HepG2 (cell line): ENCODE data around the gene RPP25L. TPM values are rescaled to one million over a fixed set of nuclear protein-coding genes. Genes with fewer than 3 reads are reported as not detected.
A peak's percentile ranks its signal among the peaks of the same experiment; 100 is the strongest.

Experiments used
- NFYC ChIP-seq: IDR thresholded peaks from 2 replicates; pipeline ENCODE4 v1.6.1; 2016; ENCODE audit warnings: missing genetic modification reagents, missing compliant biosample characterization
- PRMT3 ChIP-seq: sonication (generic); formaldehyde crosslinking; IDR thresholded peaks from 2 replicates; pipeline ENCODE4 v1.8.1; 2022; ENCODE audit warnings: low read depth, mild to moderate bottlenecking, moderate library complexity, missing genetic modification reagents, borderline replicate concordance
- ZBTB3 ChIP-seq: sonication (generic); formaldehyde crosslinking; IDR thresholded peaks from 2 replicates; pipeline ENCODE4 v1.4.0; 2020; ENCODE audit warnings: low read depth, mild to moderate bottlenecking, moderate library complexity, missing genetic modification reagents, borderline replicate concordance
- ZNF224 ChIP-seq: sonication (generic); formaldehyde crosslinking; IDR thresholded peaks from 2 replicates; pipeline ENCODE4 v1.5.0; 2020; ENCODE audit warnings: mild to moderate bottlenecking, missing genetic modification reagents
- ZNF530 ChIP-seq: sonication (generic); formaldehyde crosslinking; IDR thresholded peaks from 2 replicates; pipeline ENCODE4 v1.5.0; 2020; ENCODE audit warnings: low read depth, mild to moderate bottlenecking, missing genetic modification reagents
- polyA plus RNA-seq, 8 experiments: library from polyadenylated mRNA; depleted of rRNA in 3 of 8; stranded (reverse) in 7 of 8; unstranded in 1 of 8; fragments of >200 nt; fragmentation: Illumina TruSeq in 4 of 8; extraction: Trizol in 4 of 8; gene quantifications; 2 replicates each; pipeline versions ENCODE4 v1.2.1 to v1.2.3, GENCODE V29; 2011 to 2016; ENCODE audit warnings: low read depth in 4 of 8, missing spikeins in 1 of 8, mixed read lengths in 1 of 8; ENCODE audit not compliant: insufficient read depth in 1 of 8
- total RNA-seq, 5 experiments: library from RNA; depleted of rRNA; stranded (reverse); fragments of >200 nt; fragmentation: Illumina TruSeq; extraction: Trizol; gene quantifications; 2 replicates each; pipeline ENCODE4 v1.2.3, GENCODE V29; 2016; ENCODE audit warnings: low read depth in 1 of 5
- TF ChIP-seq, protein P1 (sequence below): sonication (generic); formaldehyde crosslinking; IDR thresholded peaks from 2 replicates; pipeline ENCODE4 v1.4.0; 2020; ENCODE audit warnings: missing genetic modification reagents
- TF ChIP-seq, protein P2 (sequence below): sonication (generic); formaldehyde crosslinking; IDR thresholded peaks from 2 replicates; pipeline ENCODE4 v1.8.1; 2023; ENCODE audit warnings: mild to moderate bottlenecking, moderate library complexity, missing genetic modification reagents
- TF ChIP-seq, protein P3 (sequence below): sonication (generic); formaldehyde crosslinking; IDR thresholded peaks from 2 replicates; pipeline ENCODE4 v1.5.0; 2020; ENCODE audit warnings: mild to moderate bottlenecking, missing genetic modification reagents
- TF ChIP-seq, protein P4 (sequence below): sonication (generic); formaldehyde crosslinking; IDR thresholded peaks from 2 replicates; pipeline ENCODE4 v1.4.0; 2020; ENCODE audit warnings: mild to moderate bottlenecking, missing genetic modification reagents

Gene RPP25L
- total and polyA plus RNA-seq, 2 of the 13 experiments (the other 11 are each of a cell fraction or from before 2014, with no cell fraction given) = 24.5 to 27.3 TPM

DNA sequence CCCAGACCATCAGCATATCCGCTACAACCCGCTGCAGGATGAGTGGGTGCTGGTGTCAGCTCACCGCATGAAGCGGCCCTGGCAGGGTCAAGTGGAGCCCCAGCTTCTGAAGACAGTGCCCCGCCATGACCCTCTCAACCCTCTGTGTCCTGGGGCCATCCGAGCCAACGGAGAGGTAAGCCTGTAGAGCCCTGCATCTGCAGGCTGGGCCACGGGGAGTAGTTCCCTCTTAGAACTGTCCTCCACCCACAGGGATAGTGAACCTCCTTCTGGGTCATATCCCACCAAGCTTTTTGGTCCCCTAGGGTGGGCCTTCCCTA lies 35.1 kb upstream of the RPP25L start (continued):
- TF ChIP-seq, protein P1, sequence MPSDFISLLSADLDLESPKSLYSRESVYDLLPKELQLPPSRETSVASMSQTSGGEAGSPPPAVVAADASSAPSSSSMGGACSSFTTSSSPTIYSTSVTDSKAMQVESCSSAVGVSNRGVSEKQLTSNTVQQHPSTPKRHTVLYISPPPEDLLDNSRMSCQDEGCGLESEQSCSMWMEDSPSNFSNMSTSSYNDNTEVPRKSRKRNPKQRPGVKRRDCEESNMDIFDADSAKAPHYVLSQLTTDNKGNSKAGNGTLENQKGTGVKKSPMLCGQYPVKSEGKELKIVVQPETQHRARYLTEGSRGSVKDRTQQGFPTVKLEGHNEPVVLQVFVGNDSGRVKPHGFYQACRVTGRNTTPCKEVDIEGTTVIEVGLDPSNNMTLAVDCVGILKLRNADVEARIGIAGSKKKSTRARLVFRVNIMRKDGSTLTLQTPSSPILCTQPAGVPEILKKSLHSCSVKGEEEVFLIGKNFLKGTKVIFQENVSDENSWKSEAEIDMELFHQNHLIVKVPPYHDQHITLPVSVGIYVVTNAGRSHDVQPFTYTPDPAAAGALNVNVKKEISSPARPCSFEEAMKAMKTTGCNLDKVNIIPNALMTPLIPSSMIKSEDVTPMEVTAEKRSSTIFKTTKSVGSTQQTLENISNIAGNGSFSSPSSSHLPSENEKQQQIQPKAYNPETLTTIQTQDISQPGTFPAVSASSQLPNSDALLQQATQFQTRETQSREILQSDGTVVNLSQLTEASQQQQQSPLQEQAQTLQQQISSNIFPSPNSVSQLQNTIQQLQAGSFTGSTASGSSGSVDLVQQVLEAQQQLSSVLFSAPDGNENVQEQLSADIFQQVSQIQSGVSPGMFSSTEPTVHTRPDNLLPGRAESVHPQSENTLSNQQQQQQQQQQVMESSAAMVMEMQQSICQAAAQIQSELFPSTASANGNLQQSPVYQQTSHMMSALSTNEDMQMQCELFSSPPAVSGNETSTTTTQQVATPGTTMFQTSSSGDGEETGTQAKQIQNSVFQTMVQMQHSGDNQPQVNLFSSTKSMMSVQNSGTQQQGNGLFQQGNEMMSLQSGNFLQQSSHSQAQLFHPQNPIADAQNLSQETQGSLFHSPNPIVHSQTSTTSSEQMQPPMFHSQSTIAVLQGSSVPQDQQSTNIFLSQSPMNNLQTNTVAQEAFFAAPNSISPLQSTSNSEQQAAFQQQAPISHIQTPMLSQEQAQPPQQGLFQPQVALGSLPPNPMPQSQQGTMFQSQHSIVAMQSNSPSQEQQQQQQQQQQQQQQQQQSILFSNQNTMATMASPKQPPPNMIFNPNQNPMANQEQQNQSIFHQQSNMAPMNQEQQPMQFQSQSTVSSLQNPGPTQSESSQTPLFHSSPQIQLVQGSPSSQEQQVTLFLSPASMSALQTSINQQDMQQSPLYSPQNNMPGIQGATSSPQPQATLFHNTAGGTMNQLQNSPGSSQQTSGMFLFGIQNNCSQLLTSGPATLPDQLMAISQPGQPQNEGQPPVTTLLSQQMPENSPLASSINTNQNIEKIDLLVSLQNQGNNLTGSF (CRISPR knock-in tag) = no peak
- TF ChIP-seq, protein P2, sequence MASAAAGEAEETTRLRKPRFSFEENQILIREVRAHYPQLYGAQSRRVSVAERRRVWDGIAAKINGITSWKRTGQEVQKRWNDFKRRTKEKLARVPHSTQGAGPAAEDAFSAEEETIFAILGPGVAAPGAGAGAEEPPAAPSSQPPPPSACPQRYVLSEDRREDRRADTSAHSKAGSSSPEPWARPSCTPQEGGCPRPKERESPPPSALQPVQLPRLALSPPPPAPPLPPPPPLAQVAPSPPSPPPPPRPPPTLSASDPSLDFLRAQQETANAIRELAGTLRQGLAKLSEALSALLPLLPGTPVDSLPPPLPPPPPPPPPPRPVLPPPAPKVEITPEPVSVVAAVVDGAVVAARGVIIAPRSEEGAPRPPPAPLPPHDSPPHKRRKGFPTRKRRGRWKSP (CRISPR knock-in tag) = 0 out of 2 replicates have a peak, but pooled peaks have one; percentile 4
- TF ChIP-seq, protein P3, sequence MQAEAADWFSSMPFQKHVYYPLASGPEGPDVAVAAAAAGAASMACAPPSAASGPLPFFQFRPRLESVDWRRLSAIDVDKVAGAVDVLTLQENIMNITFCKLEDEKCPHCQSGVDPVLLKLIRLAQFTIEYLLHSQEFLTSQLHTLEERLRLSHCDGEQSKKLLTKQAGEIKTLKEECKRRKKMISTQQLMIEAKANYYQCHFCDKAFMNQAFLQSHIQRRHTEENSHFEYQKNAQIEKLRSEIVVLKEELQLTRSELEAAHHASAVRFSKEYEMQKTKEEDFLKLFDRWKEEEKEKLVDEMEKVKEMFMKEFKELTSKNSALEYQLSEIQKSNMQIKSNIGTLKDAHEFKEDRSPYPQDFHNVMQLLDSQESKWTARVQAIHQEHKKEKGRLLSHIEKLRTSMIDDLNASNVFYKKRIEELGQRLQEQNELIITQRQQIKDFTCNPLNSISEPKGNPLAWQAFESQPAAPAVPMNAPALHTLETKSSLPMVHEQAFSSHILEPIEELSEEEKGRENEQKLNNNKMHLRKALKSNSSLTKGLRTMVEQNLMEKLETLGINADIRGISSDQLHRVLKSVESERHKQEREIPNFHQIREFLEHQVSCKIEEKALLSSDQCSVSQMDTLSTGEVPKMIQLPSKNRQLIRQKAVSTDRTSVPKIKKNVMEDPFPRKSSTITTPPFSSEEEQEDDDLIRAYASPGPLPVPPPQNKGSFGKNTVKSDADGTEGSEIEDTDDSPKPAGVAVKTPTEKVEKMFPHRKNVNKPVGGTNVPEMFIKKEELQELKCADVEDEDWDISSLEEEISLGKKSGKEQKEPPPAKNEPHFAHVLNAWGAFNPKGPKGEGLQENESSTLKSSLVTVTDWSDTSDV (CRISPR knock-in tag) = 0 out of 2 replicates have a peak, but pooled peaks have one; percentile 50
- TF ChIP-seq PRMT3 (CRISPR knock-in tag) = 0 out of 2 replicates have a peak, but pooled peaks have one; percentile 71
- no peak for TF ChIP-seq NFYC (CRISPR knock-in tag)
- 0 out of 2 replicates have a peak, but pooled peaks have one; percentile 27 for TF ChIP-seq ZNF530 (CRISPR knock-in tag)
- TF ChIP-seq, protein P4, sequence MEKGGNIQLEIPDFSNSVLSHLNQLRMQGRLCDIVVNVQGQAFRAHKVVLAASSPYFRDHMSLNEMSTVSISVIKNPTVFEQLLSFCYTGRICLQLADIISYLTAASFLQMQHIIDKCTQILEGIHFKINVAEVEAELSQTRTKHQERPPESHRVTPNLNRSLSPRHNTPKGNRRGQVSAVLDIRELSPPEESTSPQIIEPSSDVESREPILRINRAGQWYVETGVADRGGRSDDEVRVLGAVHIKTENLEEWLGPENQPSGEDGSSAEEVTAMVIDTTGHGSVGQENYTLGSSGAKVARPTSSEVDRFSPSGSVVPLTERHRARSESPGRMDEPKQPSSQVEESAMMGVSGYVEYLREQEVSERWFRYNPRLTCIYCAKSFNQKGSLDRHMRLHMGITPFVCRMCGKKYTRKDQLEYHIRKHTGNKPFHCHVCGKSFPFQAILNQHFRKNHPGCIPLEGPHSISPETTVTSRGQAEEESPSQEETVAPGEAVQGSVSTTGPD (CRISPR knock-in tag) = peak; percentile 12; the same call in 1 of the 2 replicates
- TF ChIP-seq ZBTB3 = 0 out of 2 replicates have a peak, but pooled peaks have one; percentile 2
- 0 out of 2 replicates have a peak, but pooled peaks have one; percentile 46 for TF ChIP-seq ZNF224 (CRISPR knock-in tag)
- TF ChIP-seq, all 625 proteins: peak for 21
